Cortex of kidney (tissue), 1 donor: ENCODE data around the gene GCHFR.

Source experiments
- DNase-seq: peaks from one replicate; lab custom pipeline; 2025; lab: John Stamatoyannopoulos, UW

The GCHFR gene

GRCh38 chr15:40763801-40764628 lies at the start of gene GCHFR:
TSS of gene GCHFR (plus strand) at chr15:40764068. CDS start at chr15:40764181, 113 bp downstream.
- DNase-seq: no peak

GRCh38 chr15:40714144-40714543 lies 49.7 kb upstream of the GCHFR start:
- no peak for DNase-seq

- no peak for DNase-seq
Observed at GRCh38 chr15:40716165-40716564, 47.7 kb upstream of the GCHFR start.

GRCh38 chr15:40721701-40722100 lies 42.2 kb upstream of the GCHFR start:
- DNase-seq: no peak

GRCh38 chr15:40722354-40722753 lies 41.5 kb upstream of the GCHFR start:
- DNase-seq: no peak

GRCh38 chr15:40722934-40723333 lies 40.9 kb upstream of the GCHFR start:
- DNase-seq: no peak

GRCh38 chr15:40723919-40724318 lies 39.9 kb upstream of the GCHFR start:
- DNase-seq: no peak

- no peak for DNase-seq
Observed at GRCh38 chr15:40731034-40731433, 32.8 kb upstream of the GCHFR start.

- no peak for DNase-seq
Observed at GRCh38 chr15:40736575-40736974, 27.3 kb upstream of the GCHFR start.

GRCh38 chr15:40737048-40737447 lies 26.8 kb upstream of the GCHFR start:
- DNase-seq: no peak

GRCh38 chr15:40739047-40739446 lies 24.8 kb upstream of the GCHFR start:
- DNase-seq: no peak

- DNase-seq: no peak
Observed at GRCh38 chr15:40739854-40740253, 24.0 kb upstream of the GCHFR start.

GRCh38 chr15:40743485-40743901 lies 20.4 kb upstream of the GCHFR start:
- DNase-seq: no peak

GRCh38 chr15:40743921-40744814 lies 19.7 kb upstream of the GCHFR start:
- no peak for DNase-seq

GRCh38 chr15:40744815-40745152 lies 19.1 kb upstream of the GCHFR start:
- DNase-seq: no peak

- no peak for DNase-seq
Observed at GRCh38 chr15:40746916-40747418, 16.9 kb upstream of the GCHFR start.

- no peak for DNase-seq
Observed at GRCh38 chr15:40747685-40748631, 15.9 kb upstream of the GCHFR start.

GRCh38 chr15:40749151-40749630 lies 14.7 kb upstream of the GCHFR start:
- no peak for DNase-seq

- DNase-seq: no peak
Observed at GRCh38 chr15:40750885-40751284, 13.0 kb upstream of the GCHFR start.

GRCh38 chr15:40751745-40752144 lies 12.1 kb upstream of the GCHFR start:
- no peak for DNase-seq

GRCh38 chr15:40754574-40754882 lies 9.3 kb upstream of the GCHFR start:
- DNase-seq: no peak
